Glutamatergic neuron (in vitro differentiated cells): Measurements from ENCODE around the gene PI4KA. TPM values are rescaled to one million over a fixed set of nuclear protein-coding genes. Genes with fewer than 3 reads are reported as not detected.

Experiments used
- DNase-seq: peaks from one replicate; pipeline ENCODE4 v3.0.0; 2022
- H3K27ac Mint-ChIP-seq: one replicate; pipeline ENCODE4 v1.8.0; 2020; ENCODE audit warnings: mild to moderate bottlenecking, mixed read lengths, inconsistent platforms; ENCODE audit not compliant: unreplicated experiment
- H3K27me3 Mint-ChIP-seq: one replicate; pipeline ENCODE4 v1.8.0; 2020; ENCODE audit warnings: mild to moderate bottlenecking, moderate library complexity, mixed read lengths, inconsistent platforms; ENCODE audit not compliant: unreplicated experiment
- H3K36me3 Mint-ChIP-seq: one replicate; pipeline ENCODE4 v1.8.0; 2020; ENCODE audit warnings: mild to moderate bottlenecking, mixed read lengths, inconsistent platforms; ENCODE audit not compliant: unreplicated experiment
- H3K4me1 Mint-ChIP-seq: one replicate; pipeline ENCODE4 v1.8.0; 2020; ENCODE audit warnings: mild to moderate bottlenecking, low read depth, mixed read lengths, inconsistent platforms; ENCODE audit not compliant: unreplicated experiment
- H3K4me3 Mint-ChIP-seq: one replicate; pipeline ENCODE4 v1.8.0; 2020; ENCODE audit warnings: mild to moderate bottlenecking, mixed read lengths, inconsistent platforms; ENCODE audit not compliant: unreplicated experiment
- H3K9me3 Mint-ChIP-seq: one replicate; pipeline ENCODE4 v1.8.0; 2020; ENCODE audit warnings: mild to moderate bottlenecking, moderate library complexity, mixed read lengths, inconsistent platforms; ENCODE audit not compliant: unreplicated experiment
- total RNA-seq: library from RNA; stranded (reverse); fragmentation: NEBNext Ultra II Directional; extraction: Animal tissue kit (Norgen Biotek cat#: 25700); gene quantifications from one replicate; pipeline ENCODE4 v1.2.1, GENCODE V29; 2021; ENCODE audit not compliant: unreplicated experiment
- TF ChIP-seq, protein P1 (sequence below): fragments of 200-600 bp; sonication (generic); IDR thresholded peaks from one replicate; pipeline ENCODE4 v1.5.0; 2021; ENCODE audit not compliant: partially characterized antibody, unreplicated experiment

Gene PI4KA
- total RNA-seq, 1 donor from 2014 or later, result 165 TPM

DNA sequence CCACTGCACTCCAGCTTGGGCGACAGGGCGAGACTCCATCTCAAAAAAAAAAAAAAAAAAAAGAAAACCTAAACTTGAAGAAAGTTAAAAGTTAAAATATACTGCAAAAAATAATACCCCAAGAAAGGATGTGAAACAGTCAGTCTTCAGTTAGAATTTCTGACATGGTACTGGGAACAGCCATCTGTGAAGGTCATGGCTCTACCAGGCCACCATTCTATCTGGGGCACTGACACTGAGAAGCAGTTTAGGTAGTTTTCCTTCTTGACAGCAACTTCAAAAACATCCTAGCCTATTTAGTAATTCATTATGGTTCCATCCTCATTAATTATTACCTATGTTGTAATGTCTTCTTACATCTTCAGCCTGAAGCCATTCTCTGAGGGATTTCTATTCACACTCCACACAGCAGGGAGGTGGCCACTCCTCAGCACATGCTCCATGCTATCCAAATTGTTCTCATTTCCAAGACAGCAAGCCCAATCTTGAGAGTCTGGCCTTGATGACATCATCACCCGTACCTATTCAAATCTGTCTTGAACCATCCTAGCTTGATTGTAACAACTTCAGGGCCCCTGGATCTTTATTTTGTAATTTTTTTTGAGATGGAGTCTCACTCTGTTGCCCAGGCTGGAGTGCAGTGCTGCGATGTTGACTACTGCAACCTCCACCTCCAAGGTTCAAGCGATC, 46.5 kb downstream of the PI4KA start:
- H3K27ac Mint-ChIP-seq, result no peak overlapping the region
- H3K36me3 Mint-ChIP-seq, result no peaks in the 10 kb centered on the region
- no peaks in the 10 kb centered on the region for H3K27me3 Mint-ChIP-seq

DNA sequence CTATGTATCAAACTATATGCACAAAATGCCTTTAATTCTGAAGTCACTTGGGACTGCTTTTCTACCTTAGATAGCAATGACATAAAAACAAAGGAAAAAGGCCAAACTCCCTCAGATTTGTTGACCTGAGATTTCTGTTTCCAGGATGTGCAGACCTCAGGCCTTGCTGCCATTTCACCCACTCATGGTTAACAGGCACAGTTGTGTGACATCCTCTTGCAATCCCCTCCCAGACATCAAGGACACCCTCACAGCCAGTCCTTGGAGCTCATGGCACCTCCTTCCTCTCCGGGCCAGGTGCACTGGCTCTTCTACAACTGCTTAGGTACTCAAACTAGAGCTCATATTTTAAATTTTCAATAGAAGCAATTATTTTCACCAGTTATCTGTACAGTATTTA, 47.4 kb downstream of the PI4KA start:
- TF ChIP-seq, protein P1, sequence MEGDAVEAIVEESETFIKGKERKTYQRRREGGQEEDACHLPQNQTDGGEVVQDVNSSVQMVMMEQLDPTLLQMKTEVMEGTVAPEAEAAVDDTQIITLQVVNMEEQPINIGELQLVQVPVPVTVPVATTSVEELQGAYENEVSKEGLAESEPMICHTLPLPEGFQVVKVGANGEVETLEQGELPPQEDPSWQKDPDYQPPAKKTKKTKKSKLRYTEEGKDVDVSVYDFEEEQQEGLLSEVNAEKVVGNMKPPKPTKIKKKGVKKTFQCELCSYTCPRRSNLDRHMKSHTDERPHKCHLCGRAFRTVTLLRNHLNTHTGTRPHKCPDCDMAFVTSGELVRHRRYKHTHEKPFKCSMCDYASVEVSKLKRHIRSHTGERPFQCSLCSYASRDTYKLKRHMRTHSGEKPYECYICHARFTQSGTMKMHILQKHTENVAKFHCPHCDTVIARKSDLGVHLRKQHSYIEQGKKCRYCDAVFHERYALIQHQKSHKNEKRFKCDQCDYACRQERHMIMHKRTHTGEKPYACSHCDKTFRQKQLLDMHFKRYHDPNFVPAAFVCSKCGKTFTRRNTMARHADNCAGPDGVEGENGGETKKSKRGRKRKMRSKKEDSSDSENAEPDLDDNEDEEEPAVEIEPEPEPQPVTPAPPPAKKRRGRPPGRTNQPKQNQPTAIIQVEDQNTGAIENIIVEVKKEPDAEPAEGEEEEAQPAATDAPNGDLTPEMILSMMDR, result no peak
- H3K4me3 Mint-ChIP-seq, result no peak overlapping the region
- H3K27me3 Mint-ChIP-seq, result no peaks in the 10 kb centered on the region
- no peaks in the 10 kb centered on the region for H3K4me1 Mint-ChIP-seq
- DNase-seq, result no peak
- H3K9me3 Mint-ChIP-seq, result no peaks in the 10 kb centered on the region
- no peaks in the 10 kb centered on the region for H3K36me3 Mint-ChIP-seq
- no peak overlapping the region for H3K27ac Mint-ChIP-seq

More for the DNA sequence above, 46.5 kb downstream of the PI4KA start:
- DNase-seq, result no peak
- H3K4me3 Mint-ChIP-seq, result no peak overlapping the region
- H3K9me3 Mint-ChIP-seq, result no peaks in the 10 kb centered on the region
- TF ChIP-seq, protein P1, result no peak
- H3K4me1 Mint-ChIP-seq, result no peaks in the 10 kb centered on the region

DNA sequence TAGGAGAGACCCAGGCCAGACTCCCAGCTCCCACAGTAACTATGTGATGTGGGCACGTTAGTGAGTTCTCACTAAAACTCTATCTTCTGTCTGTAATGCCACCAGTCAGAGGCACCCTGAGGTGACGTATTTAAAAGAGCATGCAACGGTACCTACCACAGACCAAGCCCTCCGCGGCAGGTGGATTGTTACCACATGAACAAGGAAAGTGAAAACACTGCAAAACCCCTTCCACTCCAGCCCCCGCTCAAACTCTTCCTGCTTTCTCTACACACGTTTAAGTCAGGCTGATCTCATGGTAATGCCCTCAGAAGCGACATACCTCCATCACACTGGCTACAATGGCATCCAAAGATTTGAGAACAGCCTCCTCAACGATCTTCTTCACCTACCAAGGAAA, 48.0 kb downstream of the PI4KA start:
- TF ChIP-seq, protein P1, result no peak
- Mint-ChIP-seq H3K9me3 (no peaks in the 10 kb centered on the region), H3K27ac (no peak overlapping the region)

DNA sequence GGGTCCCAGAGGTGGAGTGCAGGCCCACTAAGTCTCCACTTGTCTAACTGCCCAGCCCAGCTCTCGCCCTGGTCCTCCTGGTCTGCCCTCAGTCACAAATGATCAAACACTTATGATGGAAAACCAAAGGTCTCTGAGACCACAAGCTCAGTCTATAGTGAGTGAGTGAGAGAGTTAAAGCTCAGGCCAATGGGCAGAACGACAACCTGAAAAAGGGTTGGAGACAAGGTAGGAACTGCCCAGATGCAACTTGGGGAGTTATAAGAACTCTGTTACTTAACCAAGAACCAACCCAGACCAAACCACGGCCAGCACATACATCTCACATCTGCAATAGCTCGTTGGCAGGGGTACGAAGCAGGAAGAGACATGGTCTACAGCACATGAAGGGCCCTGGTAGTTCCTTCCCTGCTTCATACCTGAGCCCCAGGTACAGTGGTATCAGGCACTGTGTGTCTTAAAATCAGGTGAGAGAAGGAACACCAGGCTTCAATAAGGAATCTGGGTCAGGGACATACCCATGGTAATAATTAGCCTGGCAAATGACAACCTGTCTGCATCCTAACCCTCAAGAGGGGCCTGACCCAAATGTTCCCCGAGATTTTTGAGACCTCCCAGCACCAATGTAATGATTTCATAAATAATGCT, 48.9 kb downstream of the PI4KA start:
- TF ChIP-seq, protein P1, result no peak
- no peaks in the 10 kb centered on the region for H3K27me3 Mint-ChIP-seq
- H3K36me3 Mint-ChIP-seq, result no peaks in the 10 kb centered on the region
- no peaks in the 10 kb centered on the region for H3K4me1 Mint-ChIP-seq
- no peak overlapping the region for H3K27ac Mint-ChIP-seq
- no peak for DNase-seq
- no peak overlapping the region for H3K4me3 Mint-ChIP-seq
- no peaks in the 10 kb centered on the region for H3K9me3 Mint-ChIP-seq

More for the DNA sequence above, 48.0 kb downstream of the PI4KA start:
- Mint-ChIP-seq H3K36me3 (no peaks in the 10 kb centered on the region), H3K4me3 (no peak overlapping the region), H3K4me1 (no peaks in the 10 kb centered on the region), H3K27me3 (no peaks in the 10 kb centered on the region)
- no peak for DNase-seq

DNA sequence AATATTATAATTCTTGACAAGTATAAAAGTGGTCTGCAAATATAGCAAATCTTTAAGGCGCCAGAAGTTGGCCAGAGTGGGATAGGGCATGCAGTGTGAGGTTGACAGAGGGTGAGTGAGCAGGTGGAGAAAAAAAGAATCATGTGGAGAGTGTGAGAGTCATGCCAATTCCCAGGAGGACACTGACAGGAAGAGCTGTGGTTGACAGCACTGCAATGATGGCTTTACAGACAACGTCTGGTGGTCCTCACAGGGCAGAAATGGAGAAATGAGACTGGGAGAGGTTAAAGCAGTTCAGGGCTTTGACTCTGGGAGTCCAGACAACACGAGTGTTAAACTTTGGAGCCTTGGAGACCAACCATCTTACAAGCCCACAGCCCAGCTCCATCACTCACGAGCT, 49.8 kb downstream of the PI4KA start:
- TF ChIP-seq, protein P1, result no peak
- H3K4me1 Mint-ChIP-seq, result peaks cover 7% of the 10 kb centered on the region
- H3K4me3 Mint-ChIP-seq, result no peak overlapping the region
- H3K9me3 Mint-ChIP-seq, result peaks cover 1% of the 10 kb centered on the region
- H3K27ac Mint-ChIP-seq, result no peak overlapping the region
- H3K36me3 Mint-ChIP-seq, result no peaks in the 10 kb centered on the region
- H3K27me3 Mint-ChIP-seq, result peaks cover 3% of the 10 kb centered on the region
- no peak for DNase-seq
